ENCODE data around the gene PABPC4L.
"Not testable (repeated sequence)": the region's sequence is repeated elsewhere in the genome, so short reads cannot be mapped to it uniquely, and the experiment has no call there.

The PABPC4L gene

DNA sequence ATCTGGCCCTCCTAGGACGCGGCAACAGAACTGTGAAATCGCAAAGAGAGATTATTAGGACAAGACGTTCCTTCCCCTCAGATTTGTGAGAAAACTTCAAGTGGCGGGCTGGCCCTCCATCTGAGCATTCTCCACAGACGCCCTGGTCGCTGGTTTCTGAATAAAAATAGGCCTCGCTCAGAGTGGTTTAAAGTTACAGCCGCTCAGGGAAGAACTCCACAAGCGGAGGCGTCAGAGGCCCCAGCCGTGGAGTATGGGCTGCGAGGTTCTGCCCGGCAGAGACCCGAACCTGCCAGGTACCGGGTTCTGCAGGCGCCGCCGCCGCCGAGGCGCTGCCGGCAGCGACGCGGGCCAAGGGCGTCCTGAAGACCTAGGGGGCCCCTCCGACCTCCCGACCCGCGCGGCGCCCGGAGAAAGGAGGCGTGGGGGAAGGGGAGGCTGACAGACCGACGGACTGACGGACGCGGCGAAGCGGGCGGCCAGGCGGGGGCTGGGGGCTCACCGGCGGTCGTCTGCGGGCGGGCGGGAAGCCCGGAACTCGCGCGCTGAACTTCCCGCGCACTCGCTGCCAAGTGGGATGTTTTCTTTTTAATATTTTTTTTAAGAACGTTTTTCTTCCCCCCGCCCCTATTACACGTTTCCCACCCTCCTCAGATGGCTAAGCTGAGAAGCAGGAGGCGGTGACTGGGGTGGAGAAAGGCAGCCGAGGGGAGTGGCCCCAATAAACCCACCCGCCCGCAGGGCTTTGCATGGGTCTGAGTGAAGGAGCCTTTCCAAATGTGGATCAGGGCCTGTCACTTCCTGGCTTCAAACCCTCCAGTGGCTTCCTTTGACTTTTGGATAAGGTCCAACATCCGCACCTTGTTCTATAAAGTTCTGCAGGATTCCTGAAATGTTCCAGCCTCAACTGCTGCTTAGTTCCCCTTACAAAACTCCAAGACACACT lies at the start of gene PABPC4L:
TSS of gene PABPC4L (minus strand) at position 574 of the 946 bp plus-strand sequence. CDS start 770 bp downstream, outside the sequence.
- DNase-seq: no peak

DNA sequence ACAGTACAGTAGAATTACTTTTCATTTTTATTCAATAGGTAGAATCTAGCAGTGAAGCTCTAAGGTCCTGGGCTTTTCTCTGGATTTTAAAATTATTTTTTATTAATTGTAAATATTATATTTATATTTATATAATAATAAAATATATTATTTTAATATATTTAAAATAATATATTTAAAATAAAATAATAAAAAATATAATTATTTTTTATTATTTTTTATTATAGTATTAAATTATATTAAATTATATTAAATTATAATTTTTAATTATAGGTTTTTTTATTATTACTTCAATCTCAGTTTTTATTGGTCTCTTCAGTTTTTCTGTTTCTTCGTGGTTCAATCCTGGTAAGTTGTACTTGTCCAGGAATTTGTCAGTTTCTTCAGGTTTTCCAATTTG lies 49.7 kb upstream of the PABPC4L start:
- DNase-seq: no peak

DNA sequence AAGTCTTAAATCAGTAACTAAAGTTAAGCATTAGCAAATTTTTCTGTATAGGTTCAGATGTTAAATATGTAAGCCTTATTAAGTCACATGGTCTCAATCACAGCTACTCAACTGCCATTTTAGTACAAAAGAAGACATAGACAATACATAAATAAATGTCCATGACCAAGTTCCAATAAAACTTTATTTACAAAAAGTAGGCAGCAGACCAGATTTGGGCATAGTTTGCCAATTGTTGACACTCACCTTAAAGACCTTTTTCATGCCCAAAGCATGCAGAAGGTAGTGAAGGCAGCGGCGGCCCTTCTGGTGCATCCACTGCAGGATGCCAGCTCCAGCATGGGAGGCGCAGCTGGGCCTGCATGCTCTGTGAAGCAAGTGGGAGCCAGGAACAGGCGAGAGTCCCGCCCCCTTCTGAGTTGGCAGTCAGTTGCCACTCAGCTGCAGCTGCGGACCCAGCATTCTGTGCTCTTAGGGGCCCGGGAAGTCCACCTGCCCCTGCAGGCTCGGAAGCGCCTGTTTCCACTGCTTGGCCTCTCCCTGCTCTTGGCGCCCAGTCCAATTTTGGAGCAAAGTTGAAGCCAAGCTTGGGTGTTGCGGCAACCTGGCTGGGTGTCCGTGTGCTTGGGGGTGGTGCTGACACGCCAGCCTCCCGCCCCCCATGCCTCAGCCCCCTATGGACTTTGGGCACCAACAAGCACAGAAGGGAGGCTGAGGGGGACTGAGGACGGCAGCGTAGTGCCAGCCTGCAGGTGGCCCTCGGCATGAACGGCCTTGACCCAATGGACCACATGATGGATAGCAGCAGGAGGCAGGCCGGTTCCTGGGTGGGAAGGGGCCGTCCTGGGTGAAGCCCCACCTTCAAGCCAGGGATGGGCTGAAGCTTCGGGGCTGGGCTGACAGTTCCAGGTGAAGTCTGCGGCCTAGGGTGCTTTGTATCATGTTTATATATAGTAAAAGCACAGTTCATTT lies 42.4 kb upstream of the PABPC4L start:
- no peak for DNase-seq

DNA sequence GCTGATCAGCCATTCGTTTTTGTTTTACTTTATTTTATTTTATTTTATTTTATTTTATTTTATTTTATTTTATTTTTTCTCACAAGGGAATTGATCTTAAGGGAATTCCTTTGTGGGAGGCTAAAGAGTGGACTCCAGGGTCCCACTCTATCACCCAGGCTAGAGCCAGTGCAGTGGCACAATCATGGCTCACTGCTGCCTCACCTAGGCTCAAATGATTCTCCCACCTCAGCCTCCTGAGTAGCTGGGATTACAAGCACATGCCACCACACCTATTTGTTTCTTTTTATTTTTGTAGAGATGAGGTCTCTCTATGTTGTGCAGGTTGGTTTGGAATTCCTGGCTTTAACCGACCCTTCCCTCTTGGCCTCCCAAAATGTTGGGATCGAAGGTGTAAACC lies 17.5 kb upstream of the PABPC4L start:
- no peak for DNase-seq

DNA sequence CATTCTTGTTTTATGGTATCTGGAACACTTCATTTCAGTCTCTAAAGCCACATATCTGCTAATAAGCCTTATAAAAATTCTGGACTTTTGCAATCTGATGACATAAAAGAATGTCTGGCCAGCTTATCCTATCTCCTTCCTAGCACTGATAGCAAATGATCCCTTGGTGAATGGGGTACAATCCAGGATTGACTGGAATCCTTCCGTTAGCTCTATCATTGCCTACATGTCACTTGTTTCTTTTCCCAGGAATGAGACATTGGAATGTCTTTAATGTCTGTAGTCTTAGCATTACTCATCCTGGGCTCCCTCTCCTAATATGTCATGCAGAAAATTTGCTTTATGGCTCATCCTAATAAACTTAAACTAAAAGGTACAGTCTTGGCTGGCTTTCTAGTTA lies 14.8 kb upstream of the PABPC4L start:
- DNase-seq: no peak

DNA sequence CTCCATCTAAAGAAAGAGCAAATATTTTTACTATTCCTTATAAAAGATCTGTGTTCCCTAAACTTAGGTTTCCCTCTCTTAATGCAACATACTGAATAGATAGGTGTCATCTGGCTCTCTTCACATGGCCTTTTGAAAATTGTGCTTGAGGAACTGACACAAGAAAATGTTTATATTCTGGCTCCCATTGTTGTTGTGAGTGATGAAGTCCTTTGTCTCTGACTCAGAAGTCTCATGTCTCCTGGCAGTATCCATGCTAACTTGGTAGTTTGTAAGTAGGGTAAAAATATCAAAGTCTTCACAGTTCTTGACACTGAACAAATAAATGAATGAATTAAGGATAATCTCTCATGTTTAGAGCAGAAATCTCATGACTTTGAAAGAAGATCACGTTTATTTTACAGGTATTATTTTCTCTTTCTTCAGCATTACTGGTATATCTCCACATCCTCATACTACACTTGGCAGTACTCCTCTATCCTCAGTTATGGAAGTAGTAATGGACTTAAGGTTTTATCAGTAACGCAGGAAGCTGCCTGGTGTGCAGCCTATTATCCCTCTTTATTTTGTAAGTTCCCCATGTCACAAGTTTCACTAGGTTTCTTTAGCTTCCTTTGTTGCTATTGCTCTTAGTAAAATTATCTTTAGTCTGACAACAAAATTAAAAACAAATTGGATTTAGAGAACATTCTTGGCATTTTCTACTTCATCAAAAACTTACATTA lies 14.2 kb upstream of the PABPC4L start:
- DNase-seq: no peak

DNA sequence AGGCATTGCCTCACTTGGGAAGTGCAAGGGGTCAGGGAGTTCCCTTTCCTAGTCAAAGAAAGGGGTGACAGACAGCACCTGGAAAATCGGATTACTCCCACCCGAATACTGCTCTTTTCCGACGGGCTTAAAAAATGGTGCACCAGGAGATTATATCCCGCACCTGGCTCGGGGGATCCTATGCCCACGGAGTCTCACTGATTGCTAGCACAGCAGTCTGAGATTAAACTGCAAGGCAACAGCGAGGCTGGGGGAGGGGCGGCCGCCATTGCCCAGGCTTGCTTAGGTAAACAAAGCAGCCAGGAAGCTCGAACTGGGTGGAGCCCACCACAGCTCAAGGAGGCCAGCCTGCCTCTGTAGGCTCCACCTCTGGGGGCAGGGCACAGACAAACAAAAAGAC lies 6.4 kb upstream of the PABPC4L start:
- DNase-seq: not testable (repeated sequence)

DNA sequence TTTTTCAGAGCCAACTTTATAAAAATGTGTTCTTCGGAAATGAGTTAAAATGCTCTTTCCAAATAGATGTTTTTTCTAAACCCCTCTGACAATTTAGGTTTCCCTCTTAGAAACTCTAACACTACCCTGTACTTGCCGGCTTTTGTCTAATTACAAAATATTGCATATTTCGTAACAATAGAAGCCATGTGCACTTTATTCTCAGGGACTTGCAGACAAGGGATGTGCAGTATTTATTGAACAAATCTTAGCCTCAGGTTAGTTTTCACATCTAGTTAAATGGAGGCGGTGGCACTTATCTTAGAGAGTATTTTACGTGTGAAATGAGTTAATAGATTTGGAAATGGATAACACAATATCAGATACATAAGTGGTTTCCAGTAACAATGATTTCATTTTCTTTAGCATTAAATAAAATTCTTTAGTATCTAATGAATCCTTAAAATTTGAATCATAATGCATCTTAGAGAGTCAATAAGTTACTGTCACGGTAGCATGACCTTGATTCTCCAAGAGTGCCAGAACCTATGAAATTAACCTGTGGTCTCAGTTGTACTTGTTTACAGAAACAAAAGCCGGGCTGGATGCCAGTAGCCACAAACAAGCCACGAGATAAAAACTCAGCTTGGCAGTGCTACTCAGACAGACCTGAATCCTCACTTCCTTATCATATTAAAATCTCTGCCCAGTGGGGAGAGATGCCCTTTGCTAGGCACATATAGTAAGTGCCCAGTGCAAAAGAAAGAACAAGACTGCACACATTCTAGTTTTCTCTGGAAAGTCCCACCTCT lies 772 bp upstream of the PABPC4L start:
- DNase-seq: no peak

DNA sequence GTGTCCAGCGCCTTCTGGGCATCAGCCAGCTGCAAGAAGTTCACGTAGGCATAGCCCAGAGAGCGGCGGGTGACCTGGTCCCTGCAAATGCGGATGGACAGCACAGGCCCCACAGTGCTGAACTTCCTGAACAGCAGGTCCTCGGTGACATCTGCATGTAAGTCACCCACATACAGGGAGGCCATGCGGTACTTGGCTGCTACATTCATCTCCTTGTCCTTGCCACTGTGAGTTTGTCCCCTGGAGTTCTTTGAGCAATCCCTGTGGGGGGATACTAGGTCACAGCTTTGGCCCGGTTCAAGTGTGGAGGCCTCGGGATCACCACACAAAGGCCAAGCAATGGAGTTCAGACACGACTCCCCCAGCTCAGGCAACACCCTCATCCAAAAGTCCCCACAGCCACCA lies 776 bp downstream of the PABPC4L start:
- no peak for DNase-seq

DNA sequence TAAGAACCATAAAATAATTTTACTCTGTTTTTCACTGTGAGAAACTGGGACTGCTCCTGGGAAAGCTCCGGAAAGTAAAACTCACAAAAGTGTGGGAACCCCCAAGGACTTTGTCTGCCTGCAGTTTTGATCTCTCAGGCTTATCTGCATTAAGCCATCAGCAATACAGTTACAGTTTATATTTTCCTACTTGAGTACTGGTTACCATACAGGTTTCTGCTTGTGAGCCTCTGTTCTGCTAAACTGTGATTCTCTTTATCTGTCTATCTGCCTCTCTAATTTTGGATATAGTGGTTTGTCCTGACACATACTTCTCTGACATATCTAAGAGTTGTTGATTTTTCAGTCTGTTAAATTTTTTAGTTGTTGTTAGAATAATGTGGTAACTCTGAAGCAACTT lies 11.6 kb downstream of the PABPC4L start:
- DNase-seq: no peak

DNA sequence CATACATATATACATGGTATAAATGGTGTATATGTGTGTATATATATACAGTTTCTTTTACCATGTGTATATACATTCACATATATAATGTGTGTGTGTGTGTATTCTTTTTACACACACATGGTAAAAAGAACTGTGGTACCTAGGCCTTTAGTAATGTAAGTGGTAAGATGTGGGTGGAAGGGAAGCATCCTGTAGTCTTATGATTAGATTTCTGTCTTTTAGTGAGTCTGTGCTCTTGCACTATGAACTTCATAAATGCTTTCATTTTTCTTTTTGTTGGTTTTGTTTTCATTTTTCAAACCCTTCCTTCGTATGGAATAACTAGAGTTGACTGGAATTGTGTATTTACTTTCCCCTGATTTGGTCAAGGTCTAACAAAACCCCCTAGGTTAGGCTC lies 12.1 kb downstream of the PABPC4L start:
- no peak for DNase-seq

DNA sequence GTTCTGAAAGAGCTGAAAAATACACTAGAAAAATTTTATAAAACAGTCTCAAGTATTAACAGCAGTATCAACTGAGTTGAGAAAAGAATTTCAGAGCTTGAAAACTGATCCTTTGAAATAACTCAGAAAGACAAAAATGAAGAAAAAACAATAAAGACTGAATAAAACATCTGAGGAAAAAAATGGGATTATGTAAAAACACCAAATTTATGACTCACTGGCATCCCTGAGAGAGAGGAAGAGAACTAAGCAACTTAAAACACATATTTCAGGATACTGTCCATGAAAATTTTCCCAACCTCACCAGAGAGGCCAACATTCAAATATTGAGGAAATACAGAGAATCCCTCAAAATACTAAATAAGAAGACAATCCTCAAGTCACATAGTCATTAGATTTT lies 22.9 kb downstream of the PABPC4L start:
- no peak for DNase-seq

DNA sequence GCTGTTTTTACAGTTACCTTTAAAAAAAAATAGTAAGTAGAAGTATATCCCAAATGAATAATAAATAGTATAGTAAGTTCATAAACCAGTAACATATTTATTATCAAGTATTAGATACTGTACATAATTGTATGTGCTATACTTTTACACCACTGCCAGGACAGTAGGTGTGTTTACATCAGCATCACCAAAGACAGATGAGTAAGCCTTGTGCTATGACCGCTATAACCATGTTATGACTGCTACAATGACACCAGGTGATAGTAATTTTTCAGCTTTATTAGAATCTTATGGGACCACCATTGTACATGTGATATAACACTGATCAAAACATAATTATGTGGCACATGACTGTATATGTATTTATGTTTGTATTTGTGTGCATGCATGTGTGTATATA lies 27.3 kb downstream of the PABPC4L start:
- no peak for DNase-seq

DNA sequence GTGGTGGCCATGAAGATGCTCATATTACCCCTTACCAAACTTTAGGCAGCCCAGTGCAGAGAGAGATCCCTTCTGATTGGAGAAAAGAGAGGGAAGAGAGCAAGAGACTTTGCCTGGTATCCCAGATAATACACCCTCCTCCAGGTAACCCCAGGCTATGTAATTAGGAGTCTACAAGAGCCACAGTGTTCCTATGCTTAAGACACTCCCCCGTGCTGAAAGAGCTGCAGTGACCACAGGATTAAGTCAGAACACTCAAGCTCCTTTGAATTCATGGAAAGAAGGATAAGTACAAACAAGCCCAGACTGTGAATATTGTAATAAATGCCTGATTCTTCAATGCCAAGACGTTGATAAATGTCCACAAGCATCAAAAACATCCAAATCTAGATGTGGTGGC lies 41.4 kb downstream of the PABPC4L start:
- DNase-seq: no peak

DNA sequence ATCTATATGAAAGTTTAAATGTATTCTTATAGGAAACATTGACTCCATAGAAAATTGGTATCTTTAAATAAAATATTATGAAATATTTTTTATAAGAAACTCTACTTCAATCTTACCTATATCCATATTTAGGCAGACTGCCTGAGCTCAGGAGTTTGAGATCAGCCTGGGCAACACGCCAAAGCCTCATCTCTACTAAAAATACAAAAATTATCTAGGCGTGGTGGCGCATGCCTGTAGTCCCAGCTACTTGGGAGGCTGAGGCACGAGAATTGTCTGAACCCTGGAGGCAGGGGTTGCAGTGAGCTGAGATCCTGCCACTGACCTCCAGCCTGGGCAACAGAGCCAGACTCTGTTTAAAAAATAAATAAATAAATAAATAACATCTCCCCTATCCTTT lies 47.5 kb downstream of the PABPC4L start:
- DNase-seq: no peak

DNA sequence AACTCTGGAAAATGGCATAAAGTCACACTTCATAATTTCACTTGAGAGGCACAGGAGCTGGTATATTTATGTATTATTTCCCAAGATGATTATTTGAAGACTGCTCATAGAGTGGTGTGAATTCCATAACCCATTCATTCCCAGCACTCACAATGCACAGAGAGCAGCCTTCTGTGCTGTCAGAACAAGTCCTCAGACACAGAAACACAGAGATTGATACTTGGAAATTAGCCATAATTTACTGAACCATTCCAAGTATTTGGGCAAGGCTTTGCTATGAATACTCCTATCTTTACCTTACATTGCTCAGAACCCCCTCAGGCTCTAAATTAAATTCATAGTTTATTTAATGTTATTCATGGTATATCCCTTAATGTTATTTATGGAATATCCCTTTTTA lies 53.6 kb downstream of the PABPC4L start:
- no peak for DNase-seq

Measured in activated T-cell treated with anti-CD3 and anti-CD28 coated beads for 4 hours (primary cell).